ENCODE results near the gene INIP. TPM values are rescaled to one million over a fixed set of nuclear protein-coding genes. Genes with fewer than 3 reads are reported as not detected.
A peak's percentile ranks its signal among the peaks of the same experiment; 100 is the strongest.

INIP gene, protein sequence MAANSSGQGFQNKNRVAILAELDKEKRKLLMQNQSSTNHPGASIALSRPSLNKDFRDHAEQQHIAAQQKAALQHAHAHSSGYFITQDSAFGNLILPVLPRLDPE
- total RNA-seq, result 10 to 100 TPM; 29.4 to 29.8 TPM

DNA sequence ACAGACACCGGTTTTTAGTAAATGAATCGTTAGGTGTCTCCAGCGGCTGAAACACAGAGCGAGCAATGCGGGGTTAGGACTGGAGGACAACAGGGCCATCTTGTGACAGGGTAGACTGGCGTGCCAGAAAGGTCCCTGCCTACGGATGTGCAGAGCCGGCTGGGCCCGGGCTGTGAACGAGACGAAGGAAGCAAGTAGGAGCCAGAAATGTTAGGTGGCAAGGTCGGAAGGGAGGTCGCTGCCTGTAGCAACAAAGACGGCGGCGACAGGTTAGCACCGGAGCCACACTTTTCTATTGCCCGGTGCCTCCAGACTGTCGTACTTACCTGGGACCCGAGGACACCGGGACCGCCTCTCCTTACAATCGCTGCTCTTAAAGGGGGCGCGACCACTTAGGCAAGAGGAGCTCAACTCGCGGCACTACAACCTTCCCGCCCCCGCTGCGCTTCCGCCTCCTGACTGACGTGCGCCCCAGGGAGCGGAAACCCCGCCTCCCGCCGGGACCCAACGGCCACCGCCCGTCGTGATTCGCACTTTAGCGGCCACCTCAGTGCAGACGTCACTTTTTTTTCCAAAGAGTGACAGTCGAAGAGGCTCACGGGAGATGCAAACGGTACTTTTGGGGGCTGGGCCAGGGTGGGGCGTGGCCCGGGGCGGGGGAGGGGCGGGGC is at the start of gene INIP:
INIP (minus strand) TSS at position 457 of the 671 bp plus-strand sequence. CDS start 1,632 bp downstream, outside the sequence.
- Mint-ChIP-seq H3K9me3 (no peaks in the 10 kb centered on the region), H3K4me1 (peaks cover 26% of the 10 kb centered on the region), H3K27me3 (no peaks in the 10 kb centered on the region), H3K36me3 (peaks cover 8% of the 10 kb centered on the region), H3K4me3 (peak within 1 kb of the TSS; percentile 97), H3K27ac (peak within 1 kb of the TSS; percentile 95)
- peak; percentile 93 for ATAC-seq (ENCODE audit: low read depth)
- peak; percentile 97 for DNase-seq
- POLR2A ChIA-PET, result interaction anchor here (0.5 to 2.9 kb wide), 18 partner anchors 10 to 624 kb away, joined by 3 to 22 read pairs (median 3); partner anchors contain the start of genes FKBP15, HSDL2, KIAA1958 and SLC31A1

DNA sequence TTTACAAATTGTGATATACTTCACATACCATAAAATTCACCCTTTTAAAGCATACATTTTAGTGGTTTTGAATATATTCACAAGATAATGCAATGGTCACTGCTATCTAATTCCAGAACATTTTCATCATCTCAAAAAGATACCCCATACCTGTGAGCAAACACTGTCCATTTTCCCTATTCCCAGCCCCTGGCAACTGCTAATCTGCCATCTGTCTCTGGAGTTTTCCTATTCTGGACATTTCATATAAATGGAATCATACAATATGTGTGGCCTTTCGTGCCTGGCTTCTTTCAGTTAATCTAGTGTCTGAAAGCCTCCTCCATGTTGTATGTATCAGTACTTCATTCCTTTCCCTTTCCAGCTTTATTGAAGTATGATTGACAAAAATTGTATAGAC is 47.4 kb upstream of the INIP start:
- Mint-ChIP-seq H3K4me3 (no peak overlapping the region), H3K36me3 (peaks cover 21% of the 10 kb centered on the region), H3K27ac (no peak overlapping the region), H3K9me3 (peaks cover 8% of the 10 kb centered on the region), H3K27me3 (no peaks in the 10 kb centered on the region), H3K4me1 (peaks cover 11% of the 10 kb centered on the region)
- POLR2A ChIA-PET, result no interaction called here
- ATAC-seq (ENCODE audit: low read depth) (no peak), DNase-seq (no peak)

DNA sequence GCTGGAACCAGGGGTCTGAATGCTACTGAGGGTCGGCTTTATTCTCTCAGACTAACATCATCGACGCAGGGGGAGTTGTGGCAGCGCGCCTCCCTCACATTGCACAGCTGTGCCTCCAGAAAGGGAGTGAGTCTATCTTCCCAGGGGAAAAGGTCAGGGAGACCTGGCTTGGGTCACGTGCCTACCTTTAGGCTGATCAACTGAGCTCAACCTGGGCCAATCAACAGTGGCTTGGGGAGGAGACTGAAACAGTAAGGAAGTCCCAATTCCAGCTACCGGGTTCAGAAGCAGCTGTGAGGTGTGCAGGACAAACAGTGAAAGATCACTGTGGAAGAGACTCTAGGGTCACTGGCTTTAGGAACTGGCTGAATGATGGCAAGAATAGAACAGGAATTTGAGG is 46.9 kb upstream of the INIP start:
- Mint-ChIP-seq H3K36me3 (peaks cover 22% of the 10 kb centered on the region), H3K4me1 (peaks cover 13% of the 10 kb centered on the region), H3K9me3 (peaks cover 8% of the 10 kb centered on the region), H3K4me3 (no peak overlapping the region), H3K27me3 (no peaks in the 10 kb centered on the region), H3K27ac (no peak overlapping the region)
- no peak for ATAC-seq (ENCODE audit: low read depth)
- DNase-seq, result no peak
- POLR2A ChIA-PET, result no interaction called here

DNA sequence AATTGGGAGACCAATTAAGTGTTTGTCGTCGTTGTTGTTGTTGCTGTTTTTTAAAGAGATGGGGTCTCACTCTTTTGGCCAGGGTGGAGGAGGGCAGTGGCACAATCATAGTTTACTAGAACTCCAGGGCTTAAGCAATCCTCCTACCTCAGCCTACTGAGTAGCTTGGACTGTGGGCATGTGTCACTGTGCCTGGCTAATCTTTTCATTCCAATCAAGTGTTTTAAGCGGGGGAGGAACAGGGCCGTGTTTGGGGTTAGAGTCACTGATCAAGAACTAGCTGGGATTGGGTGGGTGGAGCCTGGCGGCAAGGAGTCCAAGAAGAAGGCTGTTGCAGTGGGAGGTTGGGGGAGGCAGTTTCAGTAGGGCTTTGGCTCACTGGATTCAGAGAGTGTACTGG is 46.4 kb upstream of the INIP start:
- Mint-ChIP-seq H3K27me3 (no peaks in the 10 kb centered on the region), H3K27ac (no peak overlapping the region), H3K9me3 (peaks cover 8% of the 10 kb centered on the region), H3K4me1 (peaks cover 13% of the 10 kb centered on the region), H3K36me3 (peaks cover 20% of the 10 kb centered on the region), H3K4me3 (no peak overlapping the region)
- DNase-seq (no peak), ATAC-seq (ENCODE audit: low read depth) (no peak)
- POLR2A ChIA-PET, result no interaction called here

DNA sequence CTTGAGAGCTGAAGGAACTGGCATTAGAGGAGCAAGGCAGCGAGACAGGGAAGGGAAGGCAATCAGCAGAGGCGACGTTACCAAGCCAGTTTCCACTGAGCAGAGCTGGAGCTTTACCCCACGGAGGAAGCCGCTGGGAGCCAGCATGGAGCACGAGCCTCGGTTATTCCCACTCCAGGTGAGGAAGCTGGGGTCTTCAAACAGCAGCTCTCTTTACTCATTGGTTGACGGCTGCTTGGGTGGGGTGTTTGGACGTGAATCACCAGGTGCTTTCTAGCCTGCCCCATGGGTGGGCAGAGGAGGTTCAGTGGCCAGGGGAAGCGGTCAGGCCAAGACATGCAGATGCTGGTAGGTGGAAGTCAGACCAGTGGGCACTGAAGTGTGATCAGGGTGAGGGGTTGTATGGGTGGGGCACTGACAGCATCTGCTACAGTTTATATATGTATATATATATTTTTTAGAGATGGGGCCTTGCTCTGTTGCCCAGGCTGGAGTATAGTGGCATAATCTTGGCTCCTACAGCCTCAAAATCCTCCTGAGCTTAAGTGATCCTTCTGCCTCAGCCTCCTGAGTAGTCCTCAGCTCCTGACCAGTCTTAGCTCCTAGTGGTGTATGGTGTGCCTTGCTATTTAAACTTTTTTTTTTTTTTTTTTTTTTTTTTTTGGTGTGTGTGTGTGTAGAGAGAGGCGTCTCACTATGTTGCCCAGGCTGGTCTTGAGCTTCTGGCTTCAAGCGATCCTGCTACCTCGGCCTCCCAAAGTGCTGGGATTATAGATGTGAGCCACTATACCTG is 45.0 kb upstream of the INIP start:
- Mint-ChIP-seq H3K4me1 (peaks cover 20% of the 10 kb centered on the region), H3K4me3 (no peak overlapping the region), H3K9me3 (peaks cover 8% of the 10 kb centered on the region), H3K36me3 (peaks cover 18% of the 10 kb centered on the region), H3K27ac (no peak overlapping the region), H3K27me3 (no peaks in the 10 kb centered on the region)
- ATAC-seq (ENCODE audit: low read depth), result no peak
- DNase-seq, result no peak
- POLR2A ChIA-PET, result interaction anchor here (0.6 kb wide), 2 partner anchors 8 to 607 kb away, joined by 3 to 4 read pairs; no protein-coding TSS in a partner anchor

DNA sequence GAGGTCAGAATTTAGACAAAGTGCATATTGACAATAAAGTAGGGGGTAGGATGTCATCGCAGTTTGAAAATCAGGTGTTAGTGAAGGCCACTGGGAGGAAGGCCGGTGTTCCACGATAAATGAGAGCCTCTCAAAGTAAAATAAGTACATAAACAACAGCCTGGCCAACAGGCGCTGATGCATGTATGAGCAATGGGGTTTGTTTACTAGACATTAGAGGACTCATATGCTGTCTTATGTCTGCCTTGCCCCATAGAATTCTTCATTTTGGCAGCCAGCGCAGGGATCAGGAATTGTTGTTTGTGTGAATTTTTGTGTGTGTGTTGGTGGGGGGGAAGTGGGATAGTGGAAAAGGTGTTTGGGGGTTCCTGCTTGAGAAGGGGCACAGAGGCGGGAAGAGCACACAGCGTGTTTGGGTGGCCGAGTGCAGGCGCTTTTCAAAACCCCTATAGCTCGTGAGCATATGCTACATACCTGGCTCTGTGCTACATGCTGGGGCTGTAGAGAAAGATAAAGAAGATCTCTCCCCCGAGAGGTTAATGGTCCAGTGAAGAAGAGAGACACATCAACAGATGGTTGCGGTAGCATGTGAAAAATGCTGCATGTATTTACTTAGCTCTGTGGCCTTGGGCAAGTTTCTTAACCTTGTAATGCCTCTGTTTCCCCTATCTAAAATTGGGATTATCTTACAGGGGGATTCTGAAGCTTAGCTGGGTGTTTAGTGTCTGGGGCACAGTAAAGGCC is 44.2 kb upstream of the INIP start:
- DNase-seq (no peak), ATAC-seq (ENCODE audit: low read depth) (no peak)
- H3K9me3 Mint-ChIP-seq, result peaks cover 6% of the 10 kb centered on the region
- peaks cover 26% of the 10 kb centered on the region for H3K4me1 Mint-ChIP-seq
- no peak overlapping the region for H3K4me3 Mint-ChIP-seq
- H3K27me3 Mint-ChIP-seq, result no peaks in the 10 kb centered on the region
- no peak overlapping the region for H3K27ac Mint-ChIP-seq
- POLR2A ChIA-PET, result no interaction called here
- peaks cover 24% of the 10 kb centered on the region for H3K36me3 Mint-ChIP-seq

DNA sequence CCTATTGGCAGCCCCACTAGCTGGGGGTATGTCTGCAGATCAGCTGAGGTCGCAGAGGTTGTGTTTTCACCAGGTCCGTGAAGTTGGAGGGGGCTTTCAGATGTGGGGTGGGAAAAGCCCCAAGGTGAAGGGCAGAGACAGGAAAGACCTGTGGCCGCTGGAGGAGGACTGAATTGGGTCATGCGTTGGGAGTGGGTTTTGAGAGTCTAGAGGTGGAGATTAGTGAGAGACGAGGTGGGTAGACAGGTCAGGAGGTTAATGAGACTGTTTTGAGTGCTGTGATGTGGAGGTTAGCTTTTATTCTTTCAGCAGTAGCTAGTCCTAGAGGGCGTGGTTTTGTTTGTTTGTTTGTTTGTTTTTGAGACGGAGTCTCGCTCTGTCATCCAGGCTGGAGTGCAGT is 42.9 kb upstream of the INIP start:
- H3K4me1 Mint-ChIP-seq, result peaks cover 32% of the 10 kb centered on the region
- H3K27ac Mint-ChIP-seq, result no peak overlapping the region
- POLR2A ChIA-PET, result no interaction called here

DNA sequence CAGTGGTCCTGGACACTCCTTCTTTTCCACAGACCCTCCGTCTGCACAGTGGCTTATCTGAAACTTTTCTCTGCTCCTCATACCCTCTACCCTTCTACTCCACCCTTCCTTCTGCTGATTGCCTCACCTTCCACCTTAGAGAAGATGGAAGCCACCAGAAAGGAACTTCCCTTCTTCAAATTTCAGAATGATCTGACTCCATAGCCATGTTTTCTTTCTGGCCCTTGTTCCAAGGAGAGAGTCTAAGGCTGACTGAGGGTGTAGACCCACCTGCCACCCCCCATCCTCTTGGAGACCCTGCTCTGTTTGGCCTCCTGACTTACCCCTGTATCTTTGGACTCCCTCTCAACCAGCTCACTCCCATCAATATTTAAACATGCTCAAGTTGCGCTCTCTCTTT is 40.0 kb upstream of the INIP start:
- POLR2A ChIA-PET, result no interaction called here
- Mint-ChIP-seq H3K4me3 (no peak overlapping the region), H3K27me3 (no peaks in the 10 kb centered on the region), H3K36me3 (peaks cover 27% of the 10 kb centered on the region), H3K9me3 (no peaks in the 10 kb centered on the region), H3K4me1 (peaks cover 55% of the 10 kb centered on the region), H3K27ac (no peak overlapping the region)
- DNase-seq, result no peak
- no peak for ATAC-seq (ENCODE audit: low read depth)

More for the DNA sequence above, 42.9 kb upstream of the INIP start:
- Mint-ChIP-seq H3K9me3 (no peaks in the 10 kb centered on the region), H3K27me3 (no peaks in the 10 kb centered on the region), H3K4me3 (no peak overlapping the region), H3K36me3 (peaks cover 24% of the 10 kb centered on the region)
- ATAC-seq (ENCODE audit: low read depth) (no peak), DNase-seq (no peak)

DNA sequence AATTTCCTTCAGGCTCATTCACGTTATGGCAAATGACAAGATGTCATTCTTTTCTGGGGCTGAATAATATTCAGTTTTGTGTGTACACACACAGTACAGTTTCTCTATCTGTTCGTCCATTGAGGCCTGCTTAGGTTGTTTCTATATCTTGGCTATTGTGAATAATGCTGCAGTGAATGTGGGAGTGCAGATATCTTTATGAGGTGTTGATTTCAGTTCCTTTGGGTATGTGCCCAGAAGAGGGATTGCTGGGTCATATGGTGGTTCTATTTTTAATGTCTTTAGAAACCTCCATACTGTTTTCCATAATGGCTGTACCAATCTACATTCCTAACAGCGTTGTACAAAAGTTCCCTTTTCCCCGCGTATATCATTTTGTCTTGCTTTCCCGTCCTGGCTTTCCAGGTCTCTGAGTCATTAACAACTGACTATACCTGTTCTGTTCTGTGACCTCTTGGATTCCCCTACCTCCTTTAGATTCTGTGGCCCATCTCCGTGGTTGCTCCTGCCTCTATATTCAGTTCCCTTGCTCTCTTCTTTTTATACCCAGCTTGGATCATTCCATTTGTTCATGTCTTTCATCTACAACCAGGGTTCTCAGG is 39.5 kb upstream of the INIP start:
- Mint-ChIP-seq H3K27ac (no peak overlapping the region), H3K9me3 (no peaks in the 10 kb centered on the region), H3K4me1 (peaks cover 60% of the 10 kb centered on the region), H3K36me3 (peaks cover 27% of the 10 kb centered on the region), H3K27me3 (no peaks in the 10 kb centered on the region), H3K4me3 (no peak overlapping the region)
- no peak for ATAC-seq (ENCODE audit: low read depth)
- POLR2A ChIA-PET, result no interaction called here
- no peak for DNase-seq

DNA sequence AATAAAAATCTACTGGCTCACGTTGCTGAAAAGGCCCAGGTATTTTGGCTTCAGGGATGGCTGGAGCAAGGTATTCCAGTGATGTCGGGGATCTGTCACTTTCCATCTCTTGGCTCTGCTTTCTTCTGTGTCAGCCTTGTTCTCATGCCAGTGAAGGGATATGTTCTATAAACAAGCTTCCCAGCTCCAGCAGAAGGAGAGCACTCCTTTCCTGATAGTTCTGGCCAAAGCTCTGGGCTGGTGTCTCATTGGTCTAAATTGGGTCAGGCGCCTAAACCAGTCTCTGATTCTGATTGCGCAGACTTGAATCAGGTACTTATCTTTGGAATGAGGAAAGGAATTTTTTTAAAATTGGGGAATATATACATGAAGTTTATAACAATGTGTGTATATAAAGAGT is 37.8 kb upstream of the INIP start:
- ATAC-seq (ENCODE audit: low read depth), result no peak
- H3K27me3 Mint-ChIP-seq, result no peaks in the 10 kb centered on the region
- H3K27ac Mint-ChIP-seq, result no peak overlapping the region
- peaks cover 27% of the 10 kb centered on the region for H3K36me3 Mint-ChIP-seq
- POLR2A ChIA-PET, result no interaction called here
- no peak for DNase-seq
- H3K4me3 Mint-ChIP-seq, result peak overlapping the region; percentile 11
- H3K4me1 Mint-ChIP-seq, result peaks cover 67% of the 10 kb centered on the region
- no peaks in the 10 kb centered on the region for H3K9me3 Mint-ChIP-seq

DNA sequence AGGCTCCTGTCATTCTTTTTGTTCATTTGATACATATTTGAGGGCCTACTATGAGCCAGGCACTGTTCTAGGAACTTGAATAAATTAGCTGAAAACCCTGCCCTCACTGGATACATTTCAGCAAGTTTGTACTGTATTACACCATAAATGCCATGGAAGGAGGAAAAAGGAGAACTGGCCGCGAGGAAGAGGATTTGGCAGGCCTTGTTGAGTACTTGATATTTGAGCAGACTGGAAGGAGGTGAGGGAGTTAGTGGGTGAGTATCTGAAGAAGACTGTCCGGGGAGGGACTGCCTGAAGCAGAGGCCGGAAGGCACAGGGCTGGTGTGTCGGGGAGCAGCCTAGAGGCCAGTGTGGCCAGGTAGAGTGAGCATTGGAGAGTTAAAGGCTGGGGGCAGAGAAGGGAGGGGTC is 37.1 kb upstream of the INIP start:
- DNase-seq (no peak), ATAC-seq (ENCODE audit: low read depth) (no peak)
- H3K4me3 Mint-ChIP-seq, result peak overlapping the region; percentile 68
- H3K27me3 Mint-ChIP-seq, result no peaks in the 10 kb centered on the region
- H3K27ac Mint-ChIP-seq, result peak overlapping the region; percentile 86
- no peaks in the 10 kb centered on the region for H3K9me3 Mint-ChIP-seq
- POLR2A ChIA-PET, result interaction anchor here (0.5 kb wide), 1 partner anchor 8 kb away, joined by 4 read pairs; no protein-coding TSS in a partner anchor
- H3K36me3 Mint-ChIP-seq, result peaks cover 27% of the 10 kb centered on the region
- peaks cover 67% of the 10 kb centered on the region for H3K4me1 Mint-ChIP-seq

DNA sequence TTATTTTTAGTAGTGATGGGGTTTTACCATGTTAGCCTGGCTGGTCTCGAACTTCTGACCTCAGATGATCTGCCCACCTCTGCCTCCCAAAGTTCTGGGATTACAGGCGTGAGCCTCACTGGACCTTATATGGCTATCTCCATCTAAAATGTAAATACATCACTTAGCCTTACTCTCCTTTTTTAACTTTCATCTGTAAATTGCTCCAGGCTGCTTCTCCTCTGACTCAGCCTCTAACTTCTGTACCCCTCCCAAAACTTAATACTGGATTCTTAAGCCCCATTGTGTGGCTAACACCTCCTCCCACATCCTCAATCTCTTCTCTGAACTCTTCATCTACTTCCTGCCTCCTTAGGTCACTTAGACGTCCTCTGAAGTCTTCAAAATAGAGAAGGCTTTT is 36.7 kb upstream of the INIP start:
- H3K27me3 Mint-ChIP-seq, result no peaks in the 10 kb centered on the region
- peaks cover 68% of the 10 kb centered on the region for H3K4me1 Mint-ChIP-seq
- H3K27ac Mint-ChIP-seq, result peak overlapping the region; percentile 86
- H3K4me3 Mint-ChIP-seq, result peak overlapping the region; percentile 68
- DNase-seq, result no peak
- peak; percentile 67 for ATAC-seq (ENCODE audit: low read depth)
- peaks cover 23% of the 10 kb centered on the region for H3K36me3 Mint-ChIP-seq
- H3K9me3 Mint-ChIP-seq, result no peaks in the 10 kb centered on the region
- POLR2A ChIA-PET, result no interaction called here

DNA sequence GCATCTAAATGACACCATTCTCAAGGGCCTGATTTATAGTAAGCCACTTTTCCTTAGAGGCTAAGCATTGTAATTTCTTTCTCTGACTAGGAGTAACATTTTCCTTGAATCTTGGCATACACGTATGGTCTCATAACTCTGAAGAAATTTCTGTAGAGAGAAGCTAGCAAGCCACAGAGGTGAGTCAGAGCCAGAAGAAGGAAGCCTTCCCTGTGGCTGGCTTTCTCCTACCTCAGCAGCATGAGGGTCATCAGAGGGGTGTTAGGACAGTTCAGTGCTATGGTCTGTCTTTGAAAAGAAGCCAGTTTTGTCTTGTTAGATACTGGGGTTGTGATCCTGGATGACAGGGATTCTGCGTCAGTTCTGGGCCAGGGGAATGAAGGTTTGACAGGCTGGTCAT is 35.8 kb upstream of the INIP start:
- ATAC-seq (ENCODE audit: low read depth), result no peak
- Mint-ChIP-seq H3K4me3 (peak overlapping the region; percentile 11), H3K36me3 (peaks cover 19% of the 10 kb centered on the region), H3K27me3 (no peaks in the 10 kb centered on the region), H3K27ac (peak overlapping the region; percentile 17), H3K4me1 (peaks cover 71% of the 10 kb centered on the region), H3K9me3 (no peaks in the 10 kb centered on the region)
- POLR2A ChIA-PET, result interaction anchor here (0.7 kb wide), 1 partner anchor 36 kb away, joined by 3 read pairs; no protein-coding TSS in a partner anchor
- DNase-seq, result no peak
